Lung microvascular endothelial cell (primary cell): Measurements from ENCODE around the gene RFPL4AL1. TPM values are rescaled to one million over a fixed set of nuclear protein-coding genes. Genes with fewer than 3 reads are reported as not detected.
"Not testable (repeated sequence)": the region's sequence is repeated elsewhere in the genome, so short reads cannot be mapped to it uniquely, and the experiment has no call there.

Source experiments
- DNase-seq, 2 donors: peaks; one replicate each; pipeline versions ENCODE4 v3.0.0 to v3.0.0-alpha.2; 2010; ENCODE audit warnings: low read depth in 2 of 2
- total RNA-seq: library from RNA; depleted of rRNA; stranded (reverse); fragments of >200 nt; gene quantifications from 2 replicates; pipeline ENCODE4 v1.2.1, GENCODE V29; 2014

Gene RFPL4AL1
- 0.22 and 0.40 TPM in 2 replicates for total RNA-seq

- DNase-seq, result not testable (repeated sequence)
Observed at GRCh38 chr19:55768818-55769217, at the start of gene RFPL4AL1. TSS of gene RFPL4AL1 (plus strand) at chr19:55769118. CDS start at chr19:55771805, 2,687 bp downstream.

- no peak for DNase-seq
Observed at GRCh38 chr19:55720214-55720746, 48.6 kb upstream of the RFPL4AL1 start.

- DNase-seq, result no peak
Observed at GRCh38 chr19:55720801-55721200, 48.1 kb upstream of the RFPL4AL1 start.

GRCh38 chr19:55723491-55723890 lies 45.4 kb upstream of the RFPL4AL1 start:
- no peak for DNase-seq

GRCh38 chr19:55730378-55730777 lies 38.5 kb upstream of the RFPL4AL1 start:
- DNase-seq, result not testable (repeated sequence)

- DNase-seq, result no peak
Observed at GRCh38 chr19:55738302-55738701, 30.6 kb upstream of the RFPL4AL1 start, which contains the start of gene NLRP9. TSS of gene NLRP9 (minus strand) at chr19:55738402. CDS start at chr19:55738374, 28 bp downstream.

GRCh38 chr19:55750715-55751114 lies 18.2 kb upstream of the RFPL4AL1 start:
- no peak for DNase-seq

- DNase-seq, result no peak
Observed at GRCh38 chr19:55753401-55753800, 15.5 kb upstream of the RFPL4AL1 start.

GRCh38 chr19:55756808-55757207 lies 12.1 kb upstream of the RFPL4AL1 start:
- DNase-seq, result not testable (repeated sequence)

GRCh38 chr19:55758797-55759196 lies 10.1 kb upstream of the RFPL4AL1 start, which contains the start of gene RFPL4A:
TSS of gene RFPL4A (plus strand) at chr19:55759097. CDS start at chr19:55761801, 2,704 bp downstream.
- not testable (repeated sequence) for DNase-seq

- peak in 1 of 2 donors; percentile 2 for DNase-seq
Observed at GRCh38 chr19:55766466-55766865, 2.5 kb upstream of the RFPL4AL1 start.

- DNase-seq, result not testable (repeated sequence)
Observed at GRCh38 chr19:55769632-55770031, 714 bp downstream of the RFPL4AL1 start.

- DNase-seq, result no peak
Observed at GRCh38 chr19:55777528-55777927, 8.6 kb downstream of the RFPL4AL1 start.

GRCh38 chr19:55778331-55778730 lies 9.4 kb downstream of the RFPL4AL1 start:
- no peak for DNase-seq

GRCh38 chr19:55781112-55781511 lies 12.2 kb downstream of the RFPL4AL1 start:
- no peak for DNase-seq

- DNase-seq, result no peak
Observed at GRCh38 chr19:55795021-55795420, 26.1 kb downstream of the RFPL4AL1 start.

- DNase-seq, result no peak
Observed at GRCh38 chr19:55801416-55801815, 32.5 kb downstream of the RFPL4AL1 start.

- DNase-seq, result peak in 1 of 2 donors; percentile 2
Observed at GRCh38 chr19:55802281-55802680, 33.4 kb downstream of the RFPL4AL1 start.

- DNase-seq, result peak; percentile 80 to 87
Observed at GRCh38 chr19:55809381-55810058, 40.6 kb downstream of the RFPL4AL1 start.

- DNase-seq, result no peak
Observed at GRCh38 chr19:55811340-55811739, 42.4 kb downstream of the RFPL4AL1 start.

- no peak for DNase-seq
Observed at GRCh38 chr19:55812449-55812848, 43.5 kb downstream of the RFPL4AL1 start.

- DNase-seq, result no peak
Observed at GRCh38 chr19:55813906-55814305, 45.0 kb downstream of the RFPL4AL1 start.

GRCh38 chr19:55820037-55820436 lies 51.1 kb downstream of the RFPL4AL1 start:
- DNase-seq, result no peak
